Measurements from ENCODE around the gene PTPRF.

DNA sequence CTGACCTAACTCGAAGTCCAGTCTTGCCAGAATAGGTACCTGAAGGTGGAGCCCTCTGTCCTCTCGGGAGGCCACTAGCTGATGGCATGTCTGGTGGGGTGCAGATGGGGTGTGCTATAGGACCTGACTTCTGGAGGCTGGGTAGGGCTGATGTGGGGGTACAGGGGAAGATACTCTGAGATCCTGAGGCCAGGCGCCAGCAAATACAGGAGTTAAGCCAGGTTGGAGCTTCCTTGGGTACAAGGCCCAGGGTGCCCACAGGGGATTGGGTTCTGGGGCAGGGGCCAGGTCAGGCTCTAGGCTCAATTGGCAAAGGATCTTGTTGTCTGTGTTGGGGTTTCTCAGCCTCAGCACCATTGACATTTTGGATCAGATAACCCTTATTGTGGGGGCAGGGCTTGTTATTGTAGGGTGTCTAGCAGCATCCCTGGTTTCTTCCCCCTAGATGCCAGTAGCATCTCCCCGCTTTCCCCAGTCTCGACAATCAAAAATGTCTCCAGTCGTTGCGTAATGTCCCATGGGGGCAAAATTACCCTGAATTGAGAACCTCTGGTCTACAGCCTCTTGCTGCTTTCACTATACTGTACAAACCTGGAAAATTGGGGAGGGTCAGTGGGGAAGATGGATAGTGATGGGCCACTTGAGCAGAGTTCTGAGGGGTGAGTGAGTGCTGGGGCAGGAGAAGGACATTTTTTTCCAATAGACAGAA is 9.2 kb downstream of the PTPRF start:
- no peak for TF ChIP-seq POLR2A (IDR thresholded peaks at IDR 0.05)
- TF ChIP-seq, protein P1, sequence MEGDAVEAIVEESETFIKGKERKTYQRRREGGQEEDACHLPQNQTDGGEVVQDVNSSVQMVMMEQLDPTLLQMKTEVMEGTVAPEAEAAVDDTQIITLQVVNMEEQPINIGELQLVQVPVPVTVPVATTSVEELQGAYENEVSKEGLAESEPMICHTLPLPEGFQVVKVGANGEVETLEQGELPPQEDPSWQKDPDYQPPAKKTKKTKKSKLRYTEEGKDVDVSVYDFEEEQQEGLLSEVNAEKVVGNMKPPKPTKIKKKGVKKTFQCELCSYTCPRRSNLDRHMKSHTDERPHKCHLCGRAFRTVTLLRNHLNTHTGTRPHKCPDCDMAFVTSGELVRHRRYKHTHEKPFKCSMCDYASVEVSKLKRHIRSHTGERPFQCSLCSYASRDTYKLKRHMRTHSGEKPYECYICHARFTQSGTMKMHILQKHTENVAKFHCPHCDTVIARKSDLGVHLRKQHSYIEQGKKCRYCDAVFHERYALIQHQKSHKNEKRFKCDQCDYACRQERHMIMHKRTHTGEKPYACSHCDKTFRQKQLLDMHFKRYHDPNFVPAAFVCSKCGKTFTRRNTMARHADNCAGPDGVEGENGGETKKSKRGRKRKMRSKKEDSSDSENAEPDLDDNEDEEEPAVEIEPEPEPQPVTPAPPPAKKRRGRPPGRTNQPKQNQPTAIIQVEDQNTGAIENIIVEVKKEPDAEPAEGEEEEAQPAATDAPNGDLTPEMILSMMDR (IDR thresholded peaks at IDR 0.05): no peak

All from lower leg skin (tissue), 3 donors.